Measurements from ENCODE around the gene GCC1. TPM values are rescaled to one million over a fixed set of nuclear protein-coding genes. Genes with fewer than 3 reads are reported as not detected.

The GCC1 gene
- total RNA-seq, 3 donors from 2014 or later (not counting 1 experiment from before 2014, with no cell fraction given): 26.1 to 32.1 (median 28.7) TPM

DNA sequence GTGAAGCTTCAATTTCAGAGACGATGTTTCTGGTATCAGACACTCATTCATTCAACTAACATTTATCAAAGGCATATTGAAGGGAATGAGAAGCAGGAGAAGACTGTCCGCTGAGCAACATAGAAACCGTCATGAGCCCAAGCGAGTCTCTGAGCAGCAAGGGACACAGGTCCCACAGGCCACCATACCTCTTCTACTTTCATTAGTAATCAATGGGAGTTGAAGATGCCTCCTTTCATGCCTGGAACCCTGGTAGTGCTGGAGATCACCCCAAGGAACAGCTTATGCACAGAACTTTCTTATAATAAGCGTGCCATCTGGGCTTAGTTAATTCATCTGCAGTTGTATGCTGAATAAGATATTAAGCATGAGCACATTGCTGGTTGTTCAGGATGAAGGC lies 31.3 kb upstream of the GCC1 start:
- H3K27me3 ChIP-seq (ENCODE audit: control insufficient read depth, insufficient read depth, low read length): no peaks in the 10 kb centered on the region

GRCh38 chr7:127612263-127612662 lies 26.9 kb upstream of the GCC1 start:
- TF ChIP-seq, protein P1, sequence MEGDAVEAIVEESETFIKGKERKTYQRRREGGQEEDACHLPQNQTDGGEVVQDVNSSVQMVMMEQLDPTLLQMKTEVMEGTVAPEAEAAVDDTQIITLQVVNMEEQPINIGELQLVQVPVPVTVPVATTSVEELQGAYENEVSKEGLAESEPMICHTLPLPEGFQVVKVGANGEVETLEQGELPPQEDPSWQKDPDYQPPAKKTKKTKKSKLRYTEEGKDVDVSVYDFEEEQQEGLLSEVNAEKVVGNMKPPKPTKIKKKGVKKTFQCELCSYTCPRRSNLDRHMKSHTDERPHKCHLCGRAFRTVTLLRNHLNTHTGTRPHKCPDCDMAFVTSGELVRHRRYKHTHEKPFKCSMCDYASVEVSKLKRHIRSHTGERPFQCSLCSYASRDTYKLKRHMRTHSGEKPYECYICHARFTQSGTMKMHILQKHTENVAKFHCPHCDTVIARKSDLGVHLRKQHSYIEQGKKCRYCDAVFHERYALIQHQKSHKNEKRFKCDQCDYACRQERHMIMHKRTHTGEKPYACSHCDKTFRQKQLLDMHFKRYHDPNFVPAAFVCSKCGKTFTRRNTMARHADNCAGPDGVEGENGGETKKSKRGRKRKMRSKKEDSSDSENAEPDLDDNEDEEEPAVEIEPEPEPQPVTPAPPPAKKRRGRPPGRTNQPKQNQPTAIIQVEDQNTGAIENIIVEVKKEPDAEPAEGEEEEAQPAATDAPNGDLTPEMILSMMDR (IDR thresholded peaks at IDR 0.05): no peak
- no peaks in the 10 kb centered on the region for H3K36me3 Mint-ChIP-seq
- intact Hi-C loops (cut with micrococcal nuclease): no loop called here
- no peaks in the 10 kb centered on the region for H3K9me3 Mint-ChIP-seq
- Histone ChIP-seq H3K36me3 (ENCODE audit: control insufficient read depth, insufficient read depth, low read length) (no peaks in the 10 kb centered on the region), H3K4me1 (ENCODE audit: control insufficient read depth, insufficient read depth, low read length) (no peaks in the 10 kb centered on the region), H3K27me3 (ENCODE audit: control insufficient read depth, insufficient read depth, low read length) (no peaks in the 10 kb centered on the region), H3K9me3 (ENCODE audit: control insufficient read depth, insufficient read depth, low read length) (no peaks in the 10 kb centered on the region), H3K4me3 (ENCODE audit: low read length) (no peak overlapping the region), H3K27ac (ENCODE audit: low read length) (no peak overlapping the region)
- no peak overlapping the region for H3K27ac Mint-ChIP-seq
- 93% methylated on average over 1 of the region's 1 CpG for WGBS (ENCODE audit: insufficient coverage)
- H3K27me3 Mint-ChIP-seq (ENCODE audit: low read depth in 2 of 2): peaks cover 27 to 28% of the 10 kb centered on the region in 2 donors
- ATAC-seq (no peak), DNase-seq (no peak)
- H3K4me1 Mint-ChIP-seq: no peaks in the 10 kb centered on the region
- H3K4me3 Mint-ChIP-seq: no peak overlapping the region

More for the DNA sequence above, 31.3 kb upstream of the GCC1 start:
- DNase-seq (no peak), ATAC-seq (no peak)
- peaks cover 54 to 61% of the 10 kb centered on the region in 2 donors for H3K27me3 Mint-ChIP-seq (ENCODE audit: low read depth in 2 of 2)
- no peak overlapping the region for H3K27ac Mint-ChIP-seq
- Histone ChIP-seq H3K9me3 (ENCODE audit: control insufficient read depth, insufficient read depth, low read length) (no peaks in the 10 kb centered on the region), H3K4me3 (ENCODE audit: low read length) (no peak overlapping the region), H3K4me1 (ENCODE audit: control insufficient read depth, insufficient read depth, low read length) (no peaks in the 10 kb centered on the region), H3K36me3 (ENCODE audit: control insufficient read depth, insufficient read depth, low read length) (no peaks in the 10 kb centered on the region), H3K27ac (ENCODE audit: low read length) (no peak overlapping the region)
- WGBS (ENCODE audit: insufficient coverage): 94% methylated on average over 4 of the region's 5 CpGs
- H3K9me3 Mint-ChIP-seq: no peaks in the 10 kb centered on the region
- peaks cover 0 to 7% of the 10 kb centered on the region in 2 donors for H3K4me1 Mint-ChIP-seq
- TF ChIP-seq, protein P1 (IDR thresholded peaks at IDR 0.05): no peak
- intact Hi-C loops (cut with micrococcal nuclease): no loop called here
- no peak overlapping the region for H3K4me3 Mint-ChIP-seq
- H3K36me3 Mint-ChIP-seq: no peaks in the 10 kb centered on the region

DNA sequence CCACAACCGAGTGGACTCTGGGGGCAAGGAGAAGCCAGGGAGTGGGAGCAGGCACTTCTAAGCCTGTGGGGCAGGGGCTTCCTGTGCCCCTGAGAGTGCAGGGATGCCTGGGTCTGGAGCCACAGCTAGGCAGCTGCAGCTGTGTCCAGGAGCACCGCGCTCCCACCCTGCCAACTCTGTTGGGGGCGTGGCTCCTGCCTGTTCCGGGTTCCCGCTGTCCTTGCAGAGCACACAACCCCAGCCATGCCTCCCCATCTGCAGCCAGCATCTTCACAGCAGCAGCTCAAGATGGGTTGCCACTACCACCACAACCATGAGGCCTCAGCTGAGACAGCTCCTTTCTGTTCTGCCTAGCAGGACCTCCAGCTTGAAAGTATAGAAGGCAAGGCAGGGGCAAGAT lies 23.9 kb upstream of the GCC1 start:
- 92% methylated on average over 6 of the region's 6 CpGs for WGBS (ENCODE audit: insufficient coverage)
- Histone ChIP-seq H3K9me3 (ENCODE audit: control insufficient read depth, insufficient read depth, low read length) (no peaks in the 10 kb centered on the region), H3K36me3 (ENCODE audit: control insufficient read depth, insufficient read depth, low read length) (no peaks in the 10 kb centered on the region), H3K27me3 (ENCODE audit: control insufficient read depth, insufficient read depth, low read length) (no peaks in the 10 kb centered on the region), H3K27ac (ENCODE audit: low read length) (no peak overlapping the region), H3K4me3 (ENCODE audit: low read length) (no peak overlapping the region), H3K4me1 (ENCODE audit: control insufficient read depth, insufficient read depth, low read length) (no peaks in the 10 kb centered on the region)
- Mint-ChIP-seq H3K4me3 (no peak overlapping the region), H3K27me3 (ENCODE audit: low read depth in 2 of 2) (peaks cover 13 to 18% of the 10 kb centered on the region in 2 donors), H3K27ac (no peak overlapping the region), H3K4me1 (no peaks in the 10 kb centered on the region), H3K36me3 (no peaks in the 10 kb centered on the region), H3K9me3 (no peaks in the 10 kb centered on the region)
- intact Hi-C loops (cut with micrococcal nuclease): no loop called here
- ATAC-seq: no peak
- DNase-seq: no peak
- TF ChIP-seq, protein P1 (IDR thresholded peaks at IDR 0.05): no peak

- TF ChIP-seq, protein P1 (IDR thresholded peaks at IDR 0.05): no peak
- WGBS (ENCODE audit: insufficient coverage): 91% methylated on average over 5 of the region's 6 CpGs
- Histone ChIP-seq H3K4me1 (ENCODE audit: control insufficient read depth, insufficient read depth, low read length) (no peaks in the 10 kb centered on the region), H3K36me3 (ENCODE audit: control insufficient read depth, insufficient read depth, low read length) (no peaks in the 10 kb centered on the region), H3K27ac (ENCODE audit: low read length) (no peak overlapping the region), H3K4me3 (ENCODE audit: low read length) (no peak overlapping the region), H3K9me3 (ENCODE audit: control insufficient read depth, insufficient read depth, low read length) (no peaks in the 10 kb centered on the region), H3K27me3 (ENCODE audit: control insufficient read depth, insufficient read depth, low read length) (no peaks in the 10 kb centered on the region)
- DNase-seq (no peak), ATAC-seq (no peak)
- Mint-ChIP-seq H3K4me1 (no peaks in the 10 kb centered on the region), H3K9me3 (no peaks in the 10 kb centered on the region), H3K36me3 (no peaks in the 10 kb centered on the region), H3K27ac (no peak overlapping the region), H3K4me3 (no peak overlapping the region), H3K27me3 (ENCODE audit: low read depth in 2 of 2) (peaks cover 4 to 15% of the 10 kb centered on the region in 2 donors)
- intact Hi-C loops (cut with micrococcal nuclease): no loop called here
These were observed 23.1 kb upstream of the GCC1 start for GRCh38 chr7:127608446-127608845.
